Peyer's patch (tissue), 4 donors: Measurements from ENCODE around the gene PELI2.

Experiments
- POLR2A ChIP-seq, 2 donors: fragments of 450-650 bp; IDR thresholded peaks; one replicate each; pipeline ENCODE4 v1.5.1; 2017; ENCODE audit warnings: antibody characterized with exemption in 2 of 2, mild to moderate bottlenecking in 2 of 2, moderate library complexity in 2 of 2
- TF ChIP-seq, protein P1 (sequence below), 6 experiments: fragments of 450-650 bp in 4 of 6; fragments of 200-600 bp in 2 of 6; sonication (generic) in 1 of 6; IDR thresholded peaks; one replicate each; pipeline ENCODE4 v1.5.1; 2017 to 2019; ENCODE audit warnings: antibody characterized with exemption in 6 of 6, mild to moderate bottlenecking in 3 of 6, moderate library complexity in 1 of 6

DNA sequence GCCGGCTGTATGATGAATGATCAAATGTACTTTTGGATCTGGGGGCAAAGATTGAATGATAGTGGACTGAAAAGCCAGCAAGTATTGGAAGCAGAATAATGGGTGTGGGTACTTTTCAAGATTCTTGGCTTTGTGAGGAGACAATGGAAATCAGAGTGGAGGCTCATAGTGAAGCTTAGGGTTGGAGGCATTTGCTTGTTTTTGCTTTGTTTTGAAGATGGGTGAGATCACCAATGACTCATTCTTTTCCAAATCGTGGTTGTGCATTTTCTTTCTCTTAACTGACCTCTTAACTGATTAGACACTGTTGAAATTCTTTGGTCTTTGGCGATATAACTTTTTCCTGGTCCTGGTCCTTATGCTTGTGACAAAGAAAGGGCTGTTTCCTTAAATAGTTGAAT, 54.4 kb downstream of the PELI2 start:
- TF ChIP-seq, protein P1, sequence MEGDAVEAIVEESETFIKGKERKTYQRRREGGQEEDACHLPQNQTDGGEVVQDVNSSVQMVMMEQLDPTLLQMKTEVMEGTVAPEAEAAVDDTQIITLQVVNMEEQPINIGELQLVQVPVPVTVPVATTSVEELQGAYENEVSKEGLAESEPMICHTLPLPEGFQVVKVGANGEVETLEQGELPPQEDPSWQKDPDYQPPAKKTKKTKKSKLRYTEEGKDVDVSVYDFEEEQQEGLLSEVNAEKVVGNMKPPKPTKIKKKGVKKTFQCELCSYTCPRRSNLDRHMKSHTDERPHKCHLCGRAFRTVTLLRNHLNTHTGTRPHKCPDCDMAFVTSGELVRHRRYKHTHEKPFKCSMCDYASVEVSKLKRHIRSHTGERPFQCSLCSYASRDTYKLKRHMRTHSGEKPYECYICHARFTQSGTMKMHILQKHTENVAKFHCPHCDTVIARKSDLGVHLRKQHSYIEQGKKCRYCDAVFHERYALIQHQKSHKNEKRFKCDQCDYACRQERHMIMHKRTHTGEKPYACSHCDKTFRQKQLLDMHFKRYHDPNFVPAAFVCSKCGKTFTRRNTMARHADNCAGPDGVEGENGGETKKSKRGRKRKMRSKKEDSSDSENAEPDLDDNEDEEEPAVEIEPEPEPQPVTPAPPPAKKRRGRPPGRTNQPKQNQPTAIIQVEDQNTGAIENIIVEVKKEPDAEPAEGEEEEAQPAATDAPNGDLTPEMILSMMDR (IDR thresholded peaks at IDR 0.05), result no peak
- TF ChIP-seq POLR2A (IDR thresholded peaks at IDR 0.05), result no peak
